Measurements from ENCODE around the gene VIPR2.

DNA sequence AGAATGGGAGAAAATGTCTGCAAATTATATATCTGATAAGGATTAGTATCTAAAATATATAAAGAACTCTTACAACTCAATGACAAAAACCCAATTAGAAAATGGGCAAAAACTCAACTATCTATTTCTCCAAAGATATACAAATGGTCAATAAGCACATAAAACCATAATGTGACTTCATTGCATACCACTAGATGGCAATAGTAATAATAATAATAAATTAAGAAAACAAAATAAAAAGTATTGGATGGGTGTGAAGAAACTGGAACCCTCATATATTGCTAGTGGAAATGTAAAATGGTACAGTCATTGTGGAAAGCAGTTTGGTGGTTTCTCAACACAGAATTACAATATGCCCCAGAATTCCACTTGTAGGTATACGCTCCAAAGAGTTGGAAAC, 98.8 kb downstream of the VIPR2 start:
- TF ChIP-seq POLR2AphosphoS5 (IDR thresholded peaks at IDR 0.05): no peak
- TF ChIP-seq, protein P1, sequence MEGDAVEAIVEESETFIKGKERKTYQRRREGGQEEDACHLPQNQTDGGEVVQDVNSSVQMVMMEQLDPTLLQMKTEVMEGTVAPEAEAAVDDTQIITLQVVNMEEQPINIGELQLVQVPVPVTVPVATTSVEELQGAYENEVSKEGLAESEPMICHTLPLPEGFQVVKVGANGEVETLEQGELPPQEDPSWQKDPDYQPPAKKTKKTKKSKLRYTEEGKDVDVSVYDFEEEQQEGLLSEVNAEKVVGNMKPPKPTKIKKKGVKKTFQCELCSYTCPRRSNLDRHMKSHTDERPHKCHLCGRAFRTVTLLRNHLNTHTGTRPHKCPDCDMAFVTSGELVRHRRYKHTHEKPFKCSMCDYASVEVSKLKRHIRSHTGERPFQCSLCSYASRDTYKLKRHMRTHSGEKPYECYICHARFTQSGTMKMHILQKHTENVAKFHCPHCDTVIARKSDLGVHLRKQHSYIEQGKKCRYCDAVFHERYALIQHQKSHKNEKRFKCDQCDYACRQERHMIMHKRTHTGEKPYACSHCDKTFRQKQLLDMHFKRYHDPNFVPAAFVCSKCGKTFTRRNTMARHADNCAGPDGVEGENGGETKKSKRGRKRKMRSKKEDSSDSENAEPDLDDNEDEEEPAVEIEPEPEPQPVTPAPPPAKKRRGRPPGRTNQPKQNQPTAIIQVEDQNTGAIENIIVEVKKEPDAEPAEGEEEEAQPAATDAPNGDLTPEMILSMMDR (IDR thresholded peaks at IDR 0.05): no peak
- TF ChIP-seq POLR2A (IDR thresholded peaks at IDR 0.05): no peak
